H1 (cell line): ENCODE measurements around the gene TELO2. TPM values are rescaled to one million over a fixed set of nuclear protein-coding genes. Genes with fewer than 3 reads are reported as not detected.

ENCODE experiments used
- CHD7 ChIP-seq: fragments of 300-600 bp; sonication (generic); IDR thresholded peaks from 2 replicates; pipeline ENCODE4 v1.7.1; 2012; ENCODE audit warnings: low read length, moderate library complexity, mild to moderate bottlenecking, inconsistent platforms; ENCODE audit not compliant: insufficient replicate concordance
- CTCF ChIP-seq, 3 experiments: IDR thresholded peaks; 1 replicate in 2 of 3; 2 replicates in 1 of 3; pipeline versions ENCODE4 v1.5.1 to v1.6.1; 2011; ENCODE audit warnings: low read length in 3 of 3, mild to moderate bottlenecking in 3 of 3, inconsistent platforms in 2 of 3, low read depth in 1 of 3, moderate library complexity in 1 of 3; ENCODE audit not compliant: insufficient read depth in 1 of 3; ENCODE audit errors: control extremely low read depth in 1 of 3
- KDM5A ChIP-seq: fragments of 200-600 bp; IDR thresholded peaks from 2 replicates; pipeline ENCODE4 v1.7.1; 2012; ENCODE audit warnings: mild to moderate bottlenecking, low read length, inconsistent platforms, mixed read lengths
- NRF1 ChIP-seq: IDR thresholded peaks from 2 replicates; pipeline ENCODE4 v1.6.1; 2011; ENCODE audit warnings: mild to moderate bottlenecking, low read depth, low read length, improper control_type of control experiment
- POLR2AphosphoS5 ChIP-seq: IDR thresholded peaks from 2 replicates; pipeline ENCODE4 v1.6.1; 2011; ENCODE audit warnings: low read depth, low read length
- RBBP5 ChIP-seq: IDR thresholded peaks from 2 replicates; pipeline ENCODE4 v1.7.1; 2012; ENCODE audit warnings: low read depth, mild to moderate bottlenecking, inconsistent platforms, low read length, moderate library complexity, borderline replicate concordance
- SP1 ChIP-seq: IDR thresholded peaks from 2 replicates; pipeline ENCODE4 v1.6.1; 2011; ENCODE audit warnings: low read depth, low read length
- SP4 ChIP-seq: IDR thresholded peaks from 2 replicates; pipeline ENCODE4 v1.6.1; 2012; ENCODE audit warnings: low read length, inconsistent platforms
- SUZ12 ChIP-seq: fragments of 200-600 bp; sonication (generic); IDR thresholded peaks from 2 replicates; pipeline ENCODE4 v1.6.1; 2012; ENCODE audit warnings: mild to moderate bottlenecking, inconsistent platforms, low read length, moderate library complexity, mixed read lengths
- polyA plus RNA-seq, 7 experiments: library from polyadenylated mRNA; depleted of rRNA in 3 of 7; stranded (reverse) in 5 of 7; unstranded in 2 of 7; fragments of >200 nt in 5 of 7; fragments of 200-250 nt in 2 of 7; gene quantifications; 1 replicate in 5 of 7; 2 replicates in 1 of 7; 4 replicates in 1 of 7; pipeline versions ENCODE4 v1.2.1 to v1.2.3, GENCODE V29; 2011 to 2013; ENCODE audit warnings: missing spikeins in 2 of 7, mixed read lengths in 2 of 7
- total RNA-seq: library from RNA; stranded (reverse); fragmentation: NEBNext Ultra II Directional; extraction: Animal tissue kit (Norgen Biotek cat#: 25700); gene quantifications from 2 replicates; pipeline ENCODE4 v1.2.1, GENCODE V29; 2021

TELO2 gene
- total and polyA plus RNA-seq, 2 of the 8 experiments (the other 6 are each of a cell fraction or from before 2014, with no cell fraction given), result 39.3 to 64.8 TPM

GRCh38 chr16:1464894-1465566, 28.1 kb upstream of the TELO2 start (continued):
- TF ChIP-seq CHD7, result no peak
- TF ChIP-seq POLR2AphosphoS5, result no peak
- no peak for TF ChIP-seq KDM5A
- no peak for TF ChIP-seq SUZ12
- TF ChIP-seq SP1, result no peak
- no peak for TF ChIP-seq NRF1
- TF ChIP-seq SP4, result no peak
- no peak for TF ChIP-seq RBBP5
- no peak for TF ChIP-seq CTCF (IDR thresholded peaks at IDR 0.05; ENCODE audit: control extremely low read depth in 1 of 3, insufficient read depth in 1 of 3, low read depth in 1 of 3, low read length in 3 of 3)
